Activated CD8-positive, alpha-beta T cell treated with anti-CD3 and anti-CD28 coated beads for 36 hours (primary cell): ENCODE results near the gene MCF2L. TPM values are rescaled to one million over a fixed set of nuclear protein-coding genes. Genes with fewer than 3 reads are reported as not detected.

Source experiments
- ATAC-seq: fragments of 200-7000 bp; cut with Tn5 transposase; one replicate; pipeline ENCODE4 v1.10.0; 2021; ENCODE audit warnings: mild to moderate bottlenecking, moderate library complexity
- CTCF ChIA-PET: fragments of 350-600 bp; sonication (Branson Sonifier 250); formaldehyde crosslinking; loops from one replicate; lab custom pipeline; 2021; ENCODE audit warnings: antibody characterized with exemption; lab: Charles Lee
- POLR2A ChIA-PET: fragments of 350-600 bp; sonication (Branson Sonifier 250); formaldehyde crosslinking; loops from one replicate; lab custom pipeline; 2021; ENCODE audit warnings: antibody characterized with exemption; lab: Charles Lee
- DNase-seq: peaks from one replicate; pipeline ENCODE4 v3.0.0-alpha.2; 2020
- H3K27ac Mint-ChIP-seq: one replicate; pipeline ENCODE4 v1.8.0; 2021; ENCODE audit warnings: mild to moderate bottlenecking, mixed read lengths
- H3K27me3 Mint-ChIP-seq: one replicate; pipeline ENCODE4 v1.8.0; 2021; ENCODE audit warnings: mixed read lengths
- H3K36me3 Mint-ChIP-seq: one replicate; pipeline ENCODE4 v1.8.0; 2021; ENCODE audit warnings: low read depth, mixed read lengths
- H3K4me1 Mint-ChIP-seq: one replicate; pipeline ENCODE4 v1.8.0; 2021; ENCODE audit warnings: low read depth, mixed read lengths
- H3K4me3 Mint-ChIP-seq: one replicate; pipeline ENCODE4 v1.8.0; 2021; ENCODE audit warnings: mild to moderate bottlenecking, moderate library complexity, mixed read lengths
- H3K9me3 Mint-ChIP-seq: one replicate; pipeline ENCODE4 v1.8.0; 2021; ENCODE audit warnings: mixed read lengths
- CTCF ChIP-seq: fragments of 200-600 bp; IDR thresholded peaks from one replicate; pipeline ENCODE4 v1.8.0; 2022; ENCODE audit warnings: antibody characterized with exemption, mild to moderate bottlenecking
- intact Hi-C: fragments of 100-400 bp; cut with micrococcal nuclease; formaldehyde crosslinking; loops from one replicate; pipeline ENCODE4 v1.10.0; 2022
- total RNA-seq, 2 experiments: library from RNA; stranded (reverse); gene quantifications; one replicate each; pipeline ENCODE4 v1.2.3, GENCODE V29; 2021

Gene MCF2L
- total RNA-seq, 2 experiments from 2014 or later = 7.6 to 8.9 TPM

DNA sequence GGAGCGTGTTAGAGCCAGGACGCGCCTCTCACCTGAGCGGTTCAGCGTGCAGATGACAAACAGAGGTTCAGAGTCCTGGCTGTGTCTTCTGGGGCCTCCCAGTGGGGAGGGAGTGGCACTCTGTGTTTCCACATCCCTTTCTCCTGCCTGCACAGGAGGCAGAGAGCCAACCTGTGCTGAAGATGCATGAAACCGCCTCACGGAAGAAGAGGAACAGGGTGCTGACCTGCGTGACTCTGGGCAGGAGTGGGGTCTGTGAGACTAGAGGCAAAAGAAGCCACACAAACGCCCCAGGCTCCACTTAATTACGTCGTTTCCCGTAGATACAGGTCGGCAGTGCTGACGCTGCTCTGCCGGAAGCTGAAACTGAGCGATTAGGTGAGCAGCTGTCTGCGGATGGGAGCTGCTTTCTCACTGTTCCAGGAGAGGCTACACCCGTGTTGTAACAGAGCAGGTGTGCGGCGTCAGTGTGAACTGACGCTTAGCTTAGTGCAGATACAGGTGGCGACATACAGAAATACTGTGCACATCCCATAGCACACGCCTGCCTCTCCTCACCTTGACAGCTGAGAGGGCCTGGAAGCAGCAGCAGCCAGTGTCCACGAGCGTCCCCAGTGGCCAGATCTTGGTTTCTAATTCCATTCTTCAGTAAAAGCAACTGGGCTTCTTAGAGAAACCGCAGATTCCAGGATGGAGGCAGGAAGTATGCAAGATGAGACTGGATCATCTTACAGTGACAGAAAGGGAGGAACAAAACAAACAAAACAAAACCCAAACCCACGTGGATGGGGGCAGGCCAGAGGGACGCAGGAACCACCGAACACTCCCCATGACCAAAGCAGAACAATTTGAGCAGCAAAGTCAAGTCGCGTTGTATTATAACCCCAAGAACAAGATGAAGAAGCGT, 37.7 kb upstream of the MCF2L start:
- ATAC-seq = no peak
- Mint-ChIP-seq H3K9me3 (no peaks in the 10 kb centered on the region), H3K4me1 (peaks cover 3% of the 10 kb centered on the region), H3K27me3 (peaks cover 34% of the 10 kb centered on the region), H3K36me3 (no peaks in the 10 kb centered on the region), H3K4me3 (no peak overlapping the region), H3K27ac (no peak overlapping the region)
- ChIA-PET CTCF (interaction anchor here (1.6 kb wide), 1 partner anchor 12 kb away, joined by 7 read pairs; no protein-coding TSS in a partner anchor), POLR2A (no interaction called here)
- intact Hi-C loops = no loop called here
- TF ChIP-seq CTCF = no peak
- DNase-seq = no peak

GRCh38 chr13:112932971-112933370, 36.0 kb upstream of the MCF2L start:
- no peak for ATAC-seq
- DNase-seq = no peak
- no peaks in the 10 kb centered on the region for H3K9me3 Mint-ChIP-seq
- no peak overlapping the region for H3K4me3 Mint-ChIP-seq
- peaks cover 30% of the 10 kb centered on the region for H3K27me3 Mint-ChIP-seq
- intact Hi-C loops = no loop called here
- H3K27ac Mint-ChIP-seq = no peak overlapping the region
- no peak for TF ChIP-seq CTCF
- ChIA-PET POLR2A (no interaction called here), CTCF (interaction anchor here (1.6 kb wide), 1 partner anchor 10 kb away, joined by 7 read pairs; no protein-coding TSS in a partner anchor)
- H3K36me3 Mint-ChIP-seq = no peaks in the 10 kb centered on the region
- peaks cover 3% of the 10 kb centered on the region for H3K4me1 Mint-ChIP-seq

DNA sequence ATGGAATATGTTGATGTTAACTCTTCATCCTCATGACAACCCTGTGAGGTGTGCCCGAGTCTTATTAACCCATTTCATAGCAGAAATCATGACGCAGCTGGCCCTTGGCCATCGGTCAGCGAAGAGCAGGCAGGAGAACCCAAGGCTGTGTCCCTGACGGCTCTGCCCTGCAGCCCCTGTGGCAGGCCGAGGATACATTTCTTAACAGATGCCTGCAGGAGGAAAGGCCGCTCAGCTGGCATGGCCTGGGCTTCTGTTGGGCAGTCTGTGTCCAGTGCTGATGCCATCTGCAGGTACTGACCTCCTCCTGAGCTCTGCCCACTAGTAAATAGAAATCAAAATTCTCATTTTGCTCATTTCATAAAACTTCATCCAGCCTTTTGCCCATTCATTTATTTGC, 35.4 kb upstream of the MCF2L start:
- ATAC-seq (no peak), DNase-seq (no peak)
- H3K9me3 Mint-ChIP-seq = no peaks in the 10 kb centered on the region
- peaks cover 24% of the 10 kb centered on the region for H3K27me3 Mint-ChIP-seq
- H3K4me3 Mint-ChIP-seq = no peak overlapping the region
- intact Hi-C loops = no loop called here
- POLR2A ChIA-PET = no interaction called here
- TF ChIP-seq CTCF = no peak
- no peaks in the 10 kb centered on the region for H3K36me3 Mint-ChIP-seq
- CTCF ChIA-PET = no interaction called here
- H3K4me1 Mint-ChIP-seq = peaks cover 3% of the 10 kb centered on the region
- H3K27ac Mint-ChIP-seq = no peak overlapping the region

- Mint-ChIP-seq H3K4me3 (no peak overlapping the region), H3K9me3 (no peaks in the 10 kb centered on the region), H3K27me3 (peaks cover 21% of the 10 kb centered on the region), H3K4me1 (peaks cover 3% of the 10 kb centered on the region), H3K36me3 (no peaks in the 10 kb centered on the region), H3K27ac (no peak overlapping the region)
- ATAC-seq = no peak
- ChIA-PET CTCF (no interaction called here), POLR2A (no interaction called here)
- no peak for DNase-seq
- TF ChIP-seq CTCF = no peak
- intact Hi-C loops = no loop called here
These were observed 34.9 kb upstream of the MCF2L start for GRCh38 chr13:112934078-112934477.

DNA sequence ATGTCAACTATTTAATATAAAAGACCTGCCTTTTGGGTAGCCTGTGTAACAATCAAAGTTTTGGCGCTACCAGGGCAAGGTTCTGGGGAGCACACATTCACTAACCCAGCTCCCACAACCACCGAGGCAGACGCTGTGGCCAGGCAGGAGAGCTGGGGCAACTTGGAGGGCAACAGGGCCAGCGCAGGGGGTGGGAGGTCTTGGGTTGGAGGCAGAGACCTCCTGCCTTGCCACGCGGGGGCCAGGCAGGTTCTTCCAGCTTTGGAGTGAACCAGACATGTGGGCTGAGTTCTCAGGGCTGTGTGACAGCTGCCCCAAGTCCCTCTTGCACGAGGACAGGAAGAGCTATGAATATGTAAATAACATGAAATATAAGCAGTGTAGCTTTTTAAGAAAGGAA, 30.3 kb upstream of the MCF2L start:
- Mint-ChIP-seq H3K36me3 (no peaks in the 10 kb centered on the region), H3K4me1 (peaks cover 6% of the 10 kb centered on the region), H3K9me3 (no peaks in the 10 kb centered on the region), H3K4me3 (no peak overlapping the region), H3K27me3 (peaks cover 16% of the 10 kb centered on the region), H3K27ac (no peak overlapping the region)
- no peak for ATAC-seq
- no peak for TF ChIP-seq CTCF
- CTCF ChIA-PET = interaction anchor here (2.2 kb wide), 1 partner anchor 90 kb away, joined by 8 read pairs; no protein-coding TSS in a partner anchor
- intact Hi-C loops = no loop called here
- DNase-seq = no peak
- POLR2A ChIA-PET = interaction anchor here (0.6 kb wide), 1 partner anchor 441 kb away, joined by 3 read pairs; no protein-coding TSS in a partner anchor
